RCC 7860 (cell line): ENCODE measurements around the gene FBN1.

Experiments used
- DNase-seq: peaks from one replicate; pipeline ENCODE4 v3.0.0-alpha.2; 2015; ENCODE audit warnings: low spot score
- FAIRE-seq: peaks from 2 replicates; lab custom pipeline; 2012; peaks lifted over from hg19 to GRCh38; lab: Jason Lieb, UNC

Gene FBN1

DNA sequence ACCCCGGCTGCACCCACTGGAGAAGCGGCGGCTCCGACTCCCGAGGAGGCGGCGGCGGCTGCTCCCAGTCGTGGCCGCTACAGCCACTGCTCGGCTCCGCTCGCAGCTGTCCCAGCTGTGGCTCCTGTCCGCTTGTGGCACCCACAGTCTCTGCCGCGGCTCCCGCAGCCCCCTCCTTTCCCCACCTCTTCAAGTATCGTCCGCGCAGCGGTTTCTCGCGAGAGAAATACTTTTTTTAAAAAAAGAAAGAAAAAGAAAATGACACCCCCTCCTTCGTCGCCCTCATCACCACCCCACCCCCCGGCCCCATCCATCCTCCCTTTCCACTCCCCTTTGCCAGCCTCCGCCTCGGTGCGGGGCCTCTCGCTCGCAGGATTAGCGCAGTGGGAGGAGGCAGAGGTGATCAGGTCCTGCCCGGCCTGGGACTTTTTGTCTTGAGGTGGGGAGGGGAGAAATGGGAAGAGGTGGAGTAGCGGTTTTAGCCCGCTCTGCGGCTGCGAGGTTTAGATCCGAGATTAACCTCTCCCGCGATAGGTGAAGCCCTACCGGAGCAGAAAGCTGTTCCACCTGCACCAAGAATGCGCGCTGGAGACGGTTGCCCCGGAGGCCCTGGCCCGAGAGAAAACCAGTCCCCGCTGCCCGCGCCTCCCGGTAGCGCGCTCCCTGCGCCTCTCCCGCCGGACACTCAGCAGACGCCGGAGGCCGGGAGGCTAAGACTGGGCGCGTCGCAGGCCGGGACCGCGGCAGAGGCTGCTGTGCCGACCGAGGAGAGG lies at the start of gene FBN1:
Gene FBN1 (minus strand): TSS at position 152 of the 773 bp plus-strand sequence. CDS start 940 bp downstream, outside the sequence.
- FAIRE-seq (no peak), DNase-seq (no peak)

DNA sequence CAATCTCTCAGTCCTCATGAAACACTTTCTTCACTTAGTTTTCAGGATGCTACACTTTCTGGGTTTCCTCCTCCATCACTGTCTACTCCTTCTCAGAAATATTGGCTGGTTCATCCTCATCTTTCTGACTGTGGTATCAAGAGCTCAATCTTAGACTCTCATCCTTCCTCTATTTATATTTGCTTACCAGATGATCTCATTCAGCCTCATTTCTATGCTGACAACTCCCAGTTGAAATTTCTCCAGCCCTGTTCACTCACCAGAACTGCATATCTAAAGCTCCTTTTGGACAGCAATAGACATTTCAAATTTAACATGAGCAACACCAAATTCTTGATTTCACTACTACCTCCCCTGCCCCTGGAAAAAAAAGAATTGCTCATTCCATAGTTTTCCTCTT lies 48.0 kb upstream of the FBN1 start:
- FAIRE-seq (no peak), DNase-seq (peak; percentile 22)

- DNase-seq (no peak), FAIRE-seq (no peak)
These were observed 43.0 kb upstream of the FBN1 start for GRCh38 chr15:48688493-48688892.

DNA sequence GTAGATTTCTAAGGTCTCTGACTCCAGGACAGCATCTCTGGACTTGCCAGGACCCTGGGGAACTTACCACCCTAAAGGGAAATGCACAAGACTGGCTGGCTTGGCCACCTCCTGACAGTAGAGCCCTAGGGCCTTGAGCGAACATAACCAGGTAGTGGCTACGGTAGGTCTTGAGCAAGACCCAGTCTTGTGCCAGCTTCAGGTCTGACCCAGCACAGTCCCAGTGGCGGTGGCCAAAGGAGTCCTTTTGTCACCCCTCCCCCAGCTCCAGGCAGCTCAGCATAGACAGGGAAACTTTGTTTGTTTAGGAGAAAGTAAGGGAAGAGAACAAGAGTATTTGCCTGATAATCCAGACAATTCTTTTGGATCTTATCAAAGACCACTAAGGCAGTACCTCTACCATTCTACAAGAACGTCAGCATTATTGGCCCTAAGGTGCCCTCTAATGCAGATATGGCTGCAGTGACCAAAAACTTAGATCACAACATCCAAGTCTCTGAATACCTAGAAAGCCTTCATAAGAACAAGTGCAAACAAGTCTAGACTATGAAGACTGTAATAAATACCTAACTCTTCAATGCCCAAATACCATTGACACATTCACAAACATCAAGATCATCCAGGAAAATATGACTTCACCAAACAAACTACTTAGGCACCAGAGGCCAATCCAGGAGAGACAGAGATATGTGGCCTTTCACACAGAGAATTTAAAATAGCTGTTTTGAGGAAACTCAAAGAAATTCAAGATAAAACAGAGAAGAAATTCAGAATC lies 38.7 kb upstream of the FBN1 start:
- no peak for FAIRE-seq
- DNase-seq = no peak

DNA sequence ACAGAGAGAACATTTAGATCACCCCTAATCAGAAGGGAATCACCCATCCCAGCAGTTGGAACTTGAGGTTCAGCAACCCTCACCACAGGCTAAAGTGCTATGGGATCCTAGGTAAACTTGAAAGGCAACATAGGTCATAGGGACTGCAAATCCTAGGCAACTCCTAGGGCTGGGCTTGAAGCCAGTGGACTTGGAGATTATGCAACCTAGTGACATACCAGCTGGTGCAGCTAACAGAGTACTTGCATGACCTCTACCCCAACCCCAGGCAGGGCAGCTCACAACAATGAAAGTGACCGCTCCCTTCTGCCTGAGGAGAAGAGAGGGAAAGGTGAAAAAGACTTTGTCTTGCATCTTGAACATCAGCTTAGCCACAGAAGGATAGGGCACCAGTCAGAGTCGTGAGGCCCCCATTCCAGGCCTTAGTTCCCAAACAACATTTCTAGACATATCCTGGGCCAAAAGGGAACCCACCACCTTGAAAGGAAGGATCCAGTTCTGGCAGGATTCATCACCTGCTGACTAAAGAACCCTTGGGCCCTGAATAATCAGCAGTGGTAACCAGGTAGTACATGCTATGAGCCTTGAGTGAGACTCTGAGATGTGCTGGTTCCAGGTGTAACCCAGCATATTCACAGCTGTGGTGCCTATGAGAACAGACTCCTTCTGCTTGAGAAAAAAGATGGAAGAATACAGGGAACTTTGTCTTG lies 37.6 kb upstream of the FBN1 start:
- no peak for DNase-seq
- no peak for FAIRE-seq

DNA sequence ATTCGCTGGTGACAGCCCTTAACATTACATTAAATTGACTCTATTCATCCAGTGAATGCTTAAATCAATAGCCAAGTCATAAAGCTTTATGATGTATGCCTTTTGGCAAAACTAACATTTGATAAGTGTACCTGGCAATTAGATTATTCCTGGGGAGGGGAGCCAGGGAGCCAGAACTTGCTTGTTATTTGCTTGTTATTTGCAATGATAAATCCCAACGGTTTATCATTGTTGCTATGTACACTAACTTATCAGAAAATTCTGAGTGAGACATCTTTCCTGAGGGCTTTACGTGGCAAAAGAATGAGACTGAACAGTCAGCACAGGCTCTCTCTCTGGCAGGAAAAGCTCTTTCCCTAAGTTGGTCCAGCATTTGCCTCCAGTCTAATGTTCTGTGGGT lies 35.8 kb upstream of the FBN1 start:
- FAIRE-seq (no peak), DNase-seq (no peak)

GRCh38 chr15:48680841-48681240 lies 35.3 kb upstream of the FBN1 start:
- FAIRE-seq = no peak
- DNase-seq = peak; percentile 53

GRCh38 chr15:48679952-48680351 lies 34.4 kb upstream of the FBN1 start:
- FAIRE-seq = no peak

DNA sequence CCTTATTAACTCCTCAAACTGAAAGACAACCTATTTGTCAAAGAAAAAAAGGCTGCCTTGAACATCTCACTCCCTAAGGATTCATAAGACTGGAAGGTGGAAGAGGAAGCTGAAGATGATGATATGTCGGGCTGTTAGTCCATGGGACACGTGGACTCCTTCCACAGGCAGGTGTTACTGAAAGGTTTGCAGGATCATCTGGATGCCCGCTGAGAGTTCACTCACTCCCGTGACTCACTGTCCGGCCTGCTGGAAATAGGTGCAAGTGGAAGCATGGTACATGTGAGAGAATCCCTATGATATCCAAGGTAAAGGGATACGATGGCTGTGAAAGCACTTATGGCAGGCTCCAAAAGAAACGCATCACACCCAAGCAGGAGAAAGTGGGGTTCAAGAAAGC lies 33.3 kb upstream of the FBN1 start:
- DNase-seq (no peak), FAIRE-seq (no peak)

More at GRCh38 chr15:48679952-48680351, 34.4 kb upstream of the FBN1 start:
- no peak for DNase-seq

DNA sequence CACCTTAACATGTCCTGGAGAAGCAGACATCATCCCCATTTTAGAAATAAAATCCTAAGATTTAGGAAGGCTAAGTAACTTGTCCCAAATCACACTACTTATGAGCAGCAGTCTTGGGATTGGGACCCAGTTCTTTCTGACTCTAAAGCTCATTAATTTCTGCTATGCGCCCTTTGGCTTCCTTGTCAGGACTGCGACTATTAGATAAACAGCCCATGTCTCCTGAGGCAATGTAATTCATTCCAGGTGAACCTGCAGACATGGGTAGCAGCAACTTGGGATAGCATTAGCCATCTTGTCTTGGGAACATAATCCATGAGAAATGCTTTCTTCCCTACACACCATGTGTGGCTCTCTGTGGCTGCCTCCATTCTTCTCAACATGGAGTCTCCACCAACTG lies 32.3 kb upstream of the FBN1 start:
- FAIRE-seq = no peak
- no peak for DNase-seq

DNA sequence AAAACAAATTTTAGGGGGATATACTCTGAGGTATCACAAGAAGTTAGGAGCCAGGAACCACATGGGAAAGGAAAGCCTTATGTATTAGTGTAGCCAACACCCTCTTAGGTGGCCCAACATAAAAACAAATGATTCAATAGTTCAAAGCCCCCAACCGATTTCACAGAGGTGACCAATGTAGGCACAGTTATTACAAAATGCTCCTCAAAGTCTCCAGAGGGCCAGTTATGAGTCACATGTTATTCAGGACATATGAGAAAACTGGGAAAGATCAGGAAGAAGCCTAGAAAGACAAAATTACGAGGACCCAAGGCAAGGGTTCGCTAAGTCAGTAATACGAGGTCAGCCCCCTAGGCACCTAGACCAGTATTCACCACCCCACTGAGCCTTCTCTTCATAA lies 29.9 kb upstream of the FBN1 start:
- FAIRE-seq = no peak
- no peak for DNase-seq

GRCh38 chr15:48674876-48675275 lies 29.4 kb upstream of the FBN1 start:
- DNase-seq = no peak
- FAIRE-seq = no peak

GRCh38 chr15:48672206-48672605 lies 26.7 kb upstream of the FBN1 start:
- FAIRE-seq = no peak
- no peak for DNase-seq

DNA sequence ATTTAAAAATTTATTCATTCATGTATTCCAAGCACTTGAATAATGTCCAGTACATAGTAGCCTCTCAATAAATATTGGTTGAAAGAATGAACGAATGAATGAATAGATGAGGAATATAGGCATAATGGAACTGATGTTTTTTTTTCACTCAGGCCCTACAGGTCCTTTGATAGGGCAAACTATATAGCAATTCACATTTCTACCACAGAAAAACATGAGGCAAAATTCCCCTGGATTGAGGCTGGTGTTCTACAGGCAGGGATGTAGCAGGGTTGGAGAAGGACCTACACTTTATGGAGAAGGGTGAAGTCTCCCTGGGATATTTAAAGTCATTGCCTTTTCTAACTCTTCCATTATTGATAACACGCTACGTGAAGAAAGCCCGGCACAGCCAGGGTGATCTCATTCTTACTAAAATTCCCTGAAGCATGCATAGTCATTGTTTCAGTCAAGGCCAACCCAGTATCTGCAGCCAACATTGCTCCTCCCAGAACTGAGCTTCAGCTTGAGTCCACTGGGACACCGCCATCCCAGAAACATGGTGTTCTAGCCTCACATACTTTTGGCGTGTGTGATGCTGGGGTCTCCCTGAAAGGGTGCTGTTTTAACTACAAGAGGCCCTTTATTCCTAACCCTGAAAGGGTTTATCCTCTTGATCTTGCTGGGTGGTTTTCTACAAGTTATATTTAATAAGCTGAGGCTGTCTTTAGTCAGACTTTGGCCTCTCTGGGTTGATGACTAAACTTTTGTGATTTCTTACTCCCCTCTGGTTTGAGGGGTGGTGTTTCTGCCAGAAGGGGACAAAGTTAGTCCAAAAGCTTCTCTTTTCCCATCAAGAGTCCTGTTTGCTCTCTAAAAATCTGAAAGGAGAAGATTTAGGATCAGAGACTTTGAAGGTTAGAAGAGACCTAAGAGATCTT lies 25.9 kb upstream of the FBN1 start:
- no peak for DNase-seq
- no peak for FAIRE-seq

- FAIRE-seq = no peak
- DNase-seq = no peak
These were observed 22.2 kb upstream of the FBN1 start for GRCh38 chr15:48667701-48668100.

DNA sequence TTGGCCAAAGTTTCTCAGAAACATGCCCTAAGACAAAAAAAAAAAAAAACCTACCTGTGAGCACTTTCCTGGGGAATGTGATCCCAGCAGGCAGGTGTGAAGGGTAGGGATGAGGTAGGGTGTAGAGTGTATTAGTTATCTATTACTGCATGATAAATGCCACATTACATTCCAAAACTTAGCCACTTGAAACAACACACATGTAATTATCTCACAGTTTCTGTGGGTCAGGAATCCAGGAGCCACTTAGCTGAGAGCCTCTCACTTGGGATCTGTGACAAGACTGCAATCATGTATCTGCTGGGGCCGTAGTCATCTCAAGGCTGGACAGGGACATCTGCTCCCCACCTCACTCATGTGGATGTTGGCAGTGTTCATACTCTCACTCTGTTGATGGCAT lies 18.9 kb upstream of the FBN1 start:
- DNase-seq = no peak
- no peak for FAIRE-seq

- no peak for DNase-seq
- no peak for FAIRE-seq
These were observed 12.6 kb upstream of the FBN1 start for GRCh38 chr15:48657950-48658591.

DNA sequence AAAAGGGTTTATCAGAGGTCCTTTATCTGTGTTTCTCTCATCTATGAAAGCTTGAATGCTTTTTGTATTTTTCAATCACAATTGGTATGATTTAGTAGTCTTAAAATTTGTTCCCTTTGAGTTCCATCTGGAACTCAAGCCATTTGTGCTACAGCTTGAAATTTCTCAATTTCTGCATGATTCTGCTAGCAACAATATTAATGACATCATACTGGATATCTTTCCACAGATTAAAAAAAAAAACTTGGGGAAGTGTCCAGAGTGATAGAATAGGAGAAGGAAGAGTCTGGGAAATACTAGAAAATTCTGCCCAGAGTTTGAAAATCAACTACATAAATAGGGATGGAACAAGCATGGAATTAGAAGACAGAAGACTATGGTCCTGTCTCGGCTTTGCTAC lies 9.3 kb upstream of the FBN1 start:
- no peak for DNase-seq
- FAIRE-seq = no peak

DNA sequence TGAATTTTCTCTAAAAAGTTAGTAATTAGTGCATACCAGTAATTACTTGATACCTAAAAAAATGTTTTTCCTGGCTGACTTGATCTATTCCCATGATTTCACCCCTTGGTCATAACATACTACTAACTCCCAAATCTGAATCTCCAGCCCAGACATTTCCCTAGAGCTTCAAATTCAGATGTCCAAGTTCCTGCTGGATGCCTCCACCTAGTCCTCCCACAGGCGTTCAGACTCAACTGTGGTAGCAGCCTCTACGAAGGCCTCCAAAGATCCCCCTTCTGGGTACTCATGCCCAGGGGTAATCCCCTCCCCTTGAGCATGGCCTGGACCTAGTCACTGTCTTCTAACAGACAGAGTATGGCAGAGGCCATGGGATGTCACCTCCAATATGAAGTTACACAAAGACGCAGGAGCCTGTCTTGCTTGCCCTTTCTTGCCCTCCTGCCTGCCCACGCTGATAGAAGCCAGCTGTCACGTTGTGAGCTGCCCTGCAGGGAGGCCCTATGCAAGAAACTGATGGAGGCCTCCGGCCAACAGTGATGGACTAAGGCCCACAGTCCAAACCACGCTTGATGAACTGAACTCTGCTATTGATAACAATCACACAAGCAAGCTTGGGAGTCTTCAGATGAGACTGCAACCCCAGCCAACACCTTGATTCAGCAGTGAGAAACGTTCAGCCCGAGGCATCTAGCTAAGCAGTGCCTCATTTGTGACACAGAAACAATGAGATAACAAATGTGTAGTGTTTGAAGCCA lies 8.6 kb upstream of the FBN1 start:
- no peak for DNase-seq
- no peak for FAIRE-seq
